ENCODE results near the gene GJC2.

Gene GJC2

GRCh38 chr1:228148935-228149405 is 760 bp upstream of the GJC2 start:
- no peak for TF ChIP-seq CTCF (IDR thresholded peaks at IDR 0.05; ENCODE audit: low read depth, low read length, missing control alignments)
- no peaks in the 10 kb centered on the region for H3K27me3 ChIP-seq (replicated peaks)
- DNase-seq, result no peak
- in situ Hi-C loops (cut with HindIII; ENCODE audit: low pct_ligation_motif_present, low sequenced_read_pairs), result no loop called here
- H3K27ac ChIP-seq, result no peak overlapping the region
- peaks cover 14% of the 10 kb centered on the region for H3K36me3 ChIP-seq (replicated peaks)
- no peak overlapping the region for H3K4me3 ChIP-seq (ENCODE audit: low read depth, low read length)

- H3K27me3 ChIP-seq (replicated peaks), result no peaks in the 10 kb centered on the region
- DNase-seq, result no peak
- H3K36me3 ChIP-seq (replicated peaks), result peaks cover 14% of the 10 kb centered on the region
- H3K27ac ChIP-seq, result no peak overlapping the region
- TF ChIP-seq CTCF (IDR thresholded peaks at IDR 0.05; ENCODE audit: low read depth, low read length, missing control alignments), result no peak
- in situ Hi-C loops (cut with HindIII; ENCODE audit: low pct_ligation_motif_present, low sequenced_read_pairs), result no loop called here
- H3K4me3 ChIP-seq (ENCODE audit: low read depth, low read length), result no peak overlapping the region
Observed at GRCh38 chr1:228150120-228150460, 360 bp downstream of the GJC2 start.

- no peak overlapping the region for H3K27ac ChIP-seq
- no peak overlapping the region for H3K4me3 ChIP-seq (ENCODE audit: low read depth, low read length)
- no peak for TF ChIP-seq CTCF (IDR thresholded peaks at IDR 0.05; ENCODE audit: low read depth, low read length, missing control alignments)
- peaks cover 14% of the 10 kb centered on the region for H3K36me3 ChIP-seq (replicated peaks)
- DNase-seq, result no peak
- no peaks in the 10 kb centered on the region for H3K27me3 ChIP-seq (replicated peaks)
- in situ Hi-C loops (cut with HindIII; ENCODE audit: low pct_ligation_motif_present, low sequenced_read_pairs), result no loop called here
Observed at GRCh38 chr1:228150461-228151179, 890 bp downstream of the GJC2 start.

- no peak overlapping the region for H3K4me3 ChIP-seq (ENCODE audit: low read depth, low read length)
- TF ChIP-seq CTCF (IDR thresholded peaks at IDR 0.05; ENCODE audit: low read depth, low read length, missing control alignments), result no peak
- no peak for DNase-seq
Observed at GRCh38 chr1:228151180-228151925, 1.6 kb downstream of the GJC2 start.

GRCh38 chr1:228152097-228152917 is 2.6 kb downstream of the GJC2 start:
- H3K27ac ChIP-seq, result no peak overlapping the region
- H3K4me3 ChIP-seq (ENCODE audit: low read depth, low read length), result no peak overlapping the region
- in situ Hi-C loops (cut with HindIII; ENCODE audit: low pct_ligation_motif_present, low sequenced_read_pairs), result no loop called here
- H3K27me3 ChIP-seq (replicated peaks), result no peaks in the 10 kb centered on the region
- peaks cover 11% of the 10 kb centered on the region for H3K36me3 ChIP-seq (replicated peaks)
- DNase-seq, result no peak
- TF ChIP-seq CTCF (IDR thresholded peaks at IDR 0.05; ENCODE audit: low read depth, low read length, missing control alignments), result no peak

More at GRCh38 chr1:228151180-228151925, 1.6 kb downstream of the GJC2 start:
- Histone ChIP-seq H3K36me3 (replicated peaks) (peaks cover 14% of the 10 kb centered on the region), H3K27me3 (replicated peaks) (no peaks in the 10 kb centered on the region), H3K27ac (no peak overlapping the region)
- in situ Hi-C loops (cut with HindIII; ENCODE audit: low pct_ligation_motif_present, low sequenced_read_pairs), result no loop called here

Measured in brain microvascular endothelial cell (primary cell).